T-helper 1 cell treated with Interleukin-12 subunit alpha and Interleukin-12 subunit beta and Interleukin-4 antibody, amounts not matched to agents 30 μg/mL and 1 μg/mL, for 36 hours (primary cell): Measurements from ENCODE around the gene HOXA10.

Experiments used
- H3K27ac Mint-ChIP-seq: one replicate; pipeline ENCODE4 v1.8.0; 2021; ENCODE audit warnings: mild to moderate bottlenecking, mixed read lengths
- H3K27me3 Mint-ChIP-seq: one replicate; pipeline ENCODE4 v1.8.0; 2021; ENCODE audit warnings: low read depth, mixed read lengths
- H3K36me3 Mint-ChIP-seq: one replicate; pipeline ENCODE4 v1.8.0; 2021; ENCODE audit warnings: low read depth, mixed read lengths
- H3K4me1 Mint-ChIP-seq: one replicate; pipeline ENCODE4 v1.8.0; 2021; ENCODE audit warnings: low read depth, mixed read lengths
- H3K4me3 Mint-ChIP-seq: one replicate; pipeline ENCODE4 v1.8.0; 2021; ENCODE audit warnings: mild to moderate bottlenecking, moderate library complexity, mixed read lengths
- H3K9me3 Mint-ChIP-seq: one replicate; pipeline ENCODE4 v1.8.0; 2021; ENCODE audit warnings: mixed read lengths

Gene HOXA10

GRCh38 chr7:27139334-27140125 lies 34.6 kb downstream of the HOXA10 start:
- peaks cover 34% of the 10 kb centered on the region for H3K27me3 Mint-ChIP-seq

GRCh38 chr7:27138985-27139333 lies 35.2 kb downstream of the HOXA10 start:
- Mint-ChIP-seq H3K36me3 (no peaks in the 10 kb centered on the region), H3K4me1 (peaks cover 21% of the 10 kb centered on the region), H3K9me3 (no peaks in the 10 kb centered on the region), H3K27me3 (peaks cover 40% of the 10 kb centered on the region), H3K4me3 (no peak overlapping the region), H3K27ac (no peak overlapping the region)

More at GRCh38 chr7:27139334-27140125, 34.6 kb downstream of the HOXA10 start:
- Mint-ChIP-seq H3K4me1 (peaks cover 15% of the 10 kb centered on the region), H3K4me3 (no peak overlapping the region), H3K27ac (no peak overlapping the region), H3K36me3 (no peaks in the 10 kb centered on the region), H3K9me3 (no peaks in the 10 kb centered on the region)

GRCh38 chr7:27138472-27138871 lies 35.6 kb downstream of the HOXA10 start:
- H3K4me1 Mint-ChIP-seq, result peaks cover 24% of the 10 kb centered on the region
- H3K36me3 Mint-ChIP-seq, result no peaks in the 10 kb centered on the region
- H3K27me3 Mint-ChIP-seq, result peaks cover 43% of the 10 kb centered on the region
- H3K4me3 Mint-ChIP-seq, result no peak overlapping the region
- no peak overlapping the region for H3K27ac Mint-ChIP-seq
- H3K9me3 Mint-ChIP-seq, result no peaks in the 10 kb centered on the region

GRCh38 chr7:27137640-27138315 lies 36.3 kb downstream of the HOXA10 start:
- Mint-ChIP-seq H3K9me3 (no peaks in the 10 kb centered on the region), H3K4me3 (no peak overlapping the region), H3K27me3 (peaks cover 47% of the 10 kb centered on the region), H3K27ac (no peak overlapping the region), H3K36me3 (no peaks in the 10 kb centered on the region), H3K4me1 (peaks cover 28% of the 10 kb centered on the region)

GRCh38 chr7:27134392-27134791 lies 39.7 kb downstream of the HOXA10 start:
- peaks cover 58% of the 10 kb centered on the region for H3K27me3 Mint-ChIP-seq
- H3K4me1 Mint-ChIP-seq, result peaks cover 28% of the 10 kb centered on the region

GRCh38 chr7:27133409-27134231 lies 40.5 kb downstream of the HOXA10 start:
- peaks cover 1% of the 10 kb centered on the region for H3K36me3 Mint-ChIP-seq
- H3K27ac Mint-ChIP-seq, result no peak overlapping the region
- H3K27me3 Mint-ChIP-seq, result peaks cover 62% of the 10 kb centered on the region
- peak overlapping the region; percentile 35 for H3K4me3 Mint-ChIP-seq
- no peaks in the 10 kb centered on the region for H3K9me3 Mint-ChIP-seq
- H3K4me1 Mint-ChIP-seq, result peaks cover 28% of the 10 kb centered on the region

More at GRCh38 chr7:27134392-27134791, 39.7 kb downstream of the HOXA10 start:
- Mint-ChIP-seq H3K27ac (peak overlapping the region; percentile 34), H3K36me3 (peaks cover 1% of the 10 kb centered on the region), H3K9me3 (no peaks in the 10 kb centered on the region), H3K4me3 (peak overlapping the region; percentile 35)

- Mint-ChIP-seq H3K9me3 (no peaks in the 10 kb centered on the region), H3K4me1 (peaks cover 28% of the 10 kb centered on the region), H3K27me3 (peaks cover 65% of the 10 kb centered on the region), H3K27ac (no peak overlapping the region), H3K36me3 (peaks cover 1% of the 10 kb centered on the region), H3K4me3 (no peak overlapping the region)
These were observed 41.1 kb downstream of the HOXA10 start for GRCh38 chr7:27132978-27133377.

GRCh38 chr7:27132214-27132613 lies 41.9 kb downstream of the HOXA10 start:
- Mint-ChIP-seq H3K27ac (no peak overlapping the region), H3K4me3 (no peak overlapping the region), H3K27me3 (peaks cover 66% of the 10 kb centered on the region), H3K36me3 (peaks cover 1% of the 10 kb centered on the region), H3K4me1 (peaks cover 27% of the 10 kb centered on the region), H3K9me3 (no peaks in the 10 kb centered on the region)

GRCh38 chr7:27131390-27131819 lies 42.7 kb downstream of the HOXA10 start:
- Mint-ChIP-seq H3K27me3 (peaks cover 71% of the 10 kb centered on the region), H3K4me3 (peak overlapping the region; percentile 40), H3K27ac (no peak overlapping the region), H3K9me3 (no peaks in the 10 kb centered on the region), H3K36me3 (peaks cover 1% of the 10 kb centered on the region), H3K4me1 (peaks cover 27% of the 10 kb centered on the region)

- H3K4me3 Mint-ChIP-seq, result peak within 1 kb of the TSS; percentile 67
- no peak within 1 kb of the TSS for H3K27ac Mint-ChIP-seq
- H3K9me3 Mint-ChIP-seq, result no peaks in the 10 kb centered on the region
- peaks cover 1% of the 10 kb centered on the region for H3K36me3 Mint-ChIP-seq
- H3K4me1 Mint-ChIP-seq, result peaks cover 22% of the 10 kb centered on the region
- peaks cover 69% of the 10 kb centered on the region for H3K27me3 Mint-ChIP-seq
These were observed 43.4 kb downstream of the HOXA10 start, which contains the start of gene HOXA4 for GRCh38 chr7:27130540-27131389. Gene HOXA4, minus strand, starts transcription at chr7:27130757. Its CDS starts 24 bp downstream, at chr7:27130733.

GRCh38 chr7:27129729-27130539 lies 44.2 kb downstream of the HOXA10 start:
- peaks cover 1% of the 10 kb centered on the region for H3K36me3 Mint-ChIP-seq
- H3K4me1 Mint-ChIP-seq, result peaks cover 17% of the 10 kb centered on the region
- peaks cover 68% of the 10 kb centered on the region for H3K27me3 Mint-ChIP-seq
- H3K27ac Mint-ChIP-seq, result no peak overlapping the region
- H3K9me3 Mint-ChIP-seq, result no peaks in the 10 kb centered on the region
- H3K4me3 Mint-ChIP-seq, result no peak overlapping the region

- Mint-ChIP-seq H3K27ac (no peak overlapping the region), H3K4me3 (peak overlapping the region; percentile 50), H3K27me3 (peaks cover 60% of the 10 kb centered on the region)
These were observed 45.1 kb downstream of the HOXA10 start for GRCh38 chr7:27128776-27129728.

More at GRCh38 chr7:27128776-27129728, 45.1 kb downstream of the HOXA10 start:
- Mint-ChIP-seq H3K36me3 (peaks cover 1% of the 10 kb centered on the region), H3K9me3 (no peaks in the 10 kb centered on the region), H3K4me1 (peaks cover 8% of the 10 kb centered on the region)
